Brain microvascular endothelial cell (primary cell): ENCODE data around the gene TUBB4A.

Experiments used
- DNase-seq: peaks from one replicate; pipeline ENCODE4 v3.0.0-alpha.2; 2020
- H3K27ac ChIP-seq: fragments of 250-450 bp; sonication (Bioruptor Pico); 2 replicates; pipeline ENCODE4 v1.5.1; 2020; ENCODE audit warnings: mild to moderate bottlenecking, moderate library complexity
- H3K27me3 ChIP-seq: fragments of 250-450 bp; sonication (Bioruptor Pico); replicated peaks from 2 replicates; pipeline ENCODE4 v1.5.1; 2020; ENCODE audit warnings: mild to moderate bottlenecking
- H3K36me3 ChIP-seq: fragments of 250-450 bp; sonication (Bioruptor Pico); replicated peaks from 2 replicates; pipeline ENCODE4 v1.5.1; 2020; ENCODE audit warnings: mild to moderate bottlenecking
- H3K4me3 ChIP-seq: 2 replicates; pipeline ENCODE4 v1.5.1; 2011; ENCODE audit warnings: low read depth, mild to moderate bottlenecking, control low read depth, low read length, moderate library complexity
- in situ Hi-C: cut with HindIII; loops from 2 replicates; pipeline ENCODE4 v1.10.0; 2017; ENCODE audit warnings: low sequenced_read_pairs, low pct_ligation_motif_present
- TF ChIP-seq, protein P1 (sequence below): IDR thresholded peaks from 2 replicates; pipeline ENCODE4 v1.5.1; 2011; ENCODE audit warnings: low read depth, mild to moderate bottlenecking, moderate library complexity, low read length, control low read depth, inconsistent platforms; ENCODE audit errors: missing control alignments

The TUBB4A gene

DNA sequence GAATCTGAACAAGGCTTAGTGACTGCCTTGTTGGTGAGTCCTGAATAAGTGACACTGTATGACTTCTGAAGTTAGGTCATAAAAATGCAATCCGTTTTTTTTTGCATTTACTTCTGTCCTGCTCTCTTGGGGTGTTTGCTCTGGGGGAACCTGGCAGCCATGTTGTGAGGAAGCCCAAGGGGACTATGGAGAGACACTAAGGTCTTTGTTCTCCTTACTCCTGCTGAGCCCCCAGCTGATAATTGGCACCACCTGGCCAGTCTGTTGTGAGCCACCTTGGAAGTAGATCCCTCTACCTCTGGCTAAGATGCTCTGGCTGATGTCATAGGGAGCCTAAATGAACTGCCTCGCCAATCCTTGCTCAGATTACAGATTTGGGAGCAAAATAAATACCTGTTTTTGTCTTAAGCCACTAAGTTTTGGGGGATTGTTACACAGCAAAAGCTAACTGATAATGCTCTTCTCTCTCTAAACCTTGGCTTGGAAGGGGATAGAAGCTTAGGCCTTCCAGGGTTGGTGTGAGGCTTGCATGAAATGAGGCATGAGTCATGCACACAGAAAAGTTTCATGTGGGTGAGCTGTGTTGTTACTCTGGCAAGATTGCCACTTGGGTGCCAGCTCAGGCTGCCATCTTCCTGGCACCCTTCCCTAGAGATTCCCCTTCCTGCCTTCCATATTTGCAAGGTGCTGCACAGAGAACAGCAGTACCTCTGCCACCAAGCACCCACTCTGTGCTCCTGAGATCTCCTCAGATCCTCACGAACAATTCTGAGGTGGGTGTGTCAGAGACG, 10.1 kb downstream of the TUBB4A start:
- Histone ChIP-seq H3K27ac (no peak overlapping the region), H3K27me3 (no peaks in the 10 kb centered on the region), H3K4me3 (no peak overlapping the region), H3K36me3 (no peaks in the 10 kb centered on the region)
- TF ChIP-seq, protein P1, sequence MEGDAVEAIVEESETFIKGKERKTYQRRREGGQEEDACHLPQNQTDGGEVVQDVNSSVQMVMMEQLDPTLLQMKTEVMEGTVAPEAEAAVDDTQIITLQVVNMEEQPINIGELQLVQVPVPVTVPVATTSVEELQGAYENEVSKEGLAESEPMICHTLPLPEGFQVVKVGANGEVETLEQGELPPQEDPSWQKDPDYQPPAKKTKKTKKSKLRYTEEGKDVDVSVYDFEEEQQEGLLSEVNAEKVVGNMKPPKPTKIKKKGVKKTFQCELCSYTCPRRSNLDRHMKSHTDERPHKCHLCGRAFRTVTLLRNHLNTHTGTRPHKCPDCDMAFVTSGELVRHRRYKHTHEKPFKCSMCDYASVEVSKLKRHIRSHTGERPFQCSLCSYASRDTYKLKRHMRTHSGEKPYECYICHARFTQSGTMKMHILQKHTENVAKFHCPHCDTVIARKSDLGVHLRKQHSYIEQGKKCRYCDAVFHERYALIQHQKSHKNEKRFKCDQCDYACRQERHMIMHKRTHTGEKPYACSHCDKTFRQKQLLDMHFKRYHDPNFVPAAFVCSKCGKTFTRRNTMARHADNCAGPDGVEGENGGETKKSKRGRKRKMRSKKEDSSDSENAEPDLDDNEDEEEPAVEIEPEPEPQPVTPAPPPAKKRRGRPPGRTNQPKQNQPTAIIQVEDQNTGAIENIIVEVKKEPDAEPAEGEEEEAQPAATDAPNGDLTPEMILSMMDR = no peak
- in situ Hi-C loops = no loop called here
- no peak for DNase-seq

DNA sequence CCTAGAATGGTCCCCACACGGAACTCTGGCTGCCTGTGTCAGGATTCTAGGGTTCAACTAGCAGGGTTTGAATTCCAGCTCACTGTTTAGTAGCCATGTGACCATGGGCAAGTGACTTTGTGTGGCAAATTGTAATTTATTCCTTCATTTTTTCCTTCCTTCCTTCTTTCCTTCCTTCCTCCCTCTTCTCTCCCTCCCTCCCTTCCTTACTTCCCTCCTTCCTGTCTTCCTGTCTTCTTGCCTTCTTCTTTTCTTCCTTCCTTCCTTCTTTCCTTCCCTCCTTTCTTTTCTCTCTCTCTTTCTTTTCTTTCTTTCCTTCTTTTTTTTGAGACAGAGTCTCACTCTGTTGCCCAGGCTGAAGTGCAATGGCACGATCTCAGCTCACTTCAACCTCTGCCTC, 12.0 kb downstream of the TUBB4A start:
- H3K27me3 ChIP-seq = no peaks in the 10 kb centered on the region
- H3K27ac ChIP-seq = no peak overlapping the region
- no peak overlapping the region for H3K4me3 ChIP-seq
- TF ChIP-seq, protein P1 = no peak
- no peak for DNase-seq
- in situ Hi-C loops = no loop called here
- no peaks in the 10 kb centered on the region for H3K36me3 ChIP-seq

DNA sequence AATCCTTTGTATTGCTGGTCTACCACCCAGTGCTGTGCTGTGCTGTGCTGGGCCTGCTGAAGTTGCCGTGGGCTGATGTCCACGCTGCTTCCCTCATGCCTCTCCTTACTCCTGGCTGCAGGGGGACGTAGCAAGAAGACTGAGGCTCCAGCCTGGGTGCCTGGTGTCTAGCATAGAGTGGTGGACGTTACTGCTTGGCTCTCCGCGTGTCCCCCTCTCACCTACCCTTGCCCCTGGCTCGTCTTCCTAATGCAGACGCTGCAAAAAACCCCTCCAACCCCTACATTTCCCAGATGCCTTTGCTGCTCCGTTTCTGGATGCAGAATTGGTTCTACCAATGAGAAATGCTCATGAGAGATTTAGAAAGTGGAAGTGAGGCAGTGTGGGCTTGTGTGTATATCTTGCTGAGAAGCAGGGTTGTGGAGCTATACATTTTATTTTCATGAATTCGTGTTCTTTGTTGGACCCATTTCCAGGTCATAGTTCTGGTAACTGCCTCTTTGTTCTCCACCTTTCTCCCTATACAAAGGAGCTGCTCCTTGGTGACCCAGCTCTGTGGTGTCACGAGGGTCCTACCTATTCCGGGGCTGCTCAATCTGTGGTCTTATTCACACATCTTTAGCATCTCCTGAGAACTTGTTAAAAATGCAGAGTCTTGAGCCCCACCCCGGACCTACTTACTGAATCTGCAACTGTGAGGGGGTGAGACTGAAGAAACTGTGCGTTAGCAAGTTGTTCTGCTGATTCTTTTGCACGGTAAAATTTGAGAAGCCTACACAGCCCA, 12.6 kb downstream of the TUBB4A start:
- H3K27me3 ChIP-seq = no peaks in the 10 kb centered on the region
- H3K4me3 ChIP-seq = no peak overlapping the region
- in situ Hi-C loops = no loop called here
- H3K27ac ChIP-seq = no peak overlapping the region
- H3K36me3 ChIP-seq = no peaks in the 10 kb centered on the region
- DNase-seq = no peak
- TF ChIP-seq, protein P1 = no peak

DNA sequence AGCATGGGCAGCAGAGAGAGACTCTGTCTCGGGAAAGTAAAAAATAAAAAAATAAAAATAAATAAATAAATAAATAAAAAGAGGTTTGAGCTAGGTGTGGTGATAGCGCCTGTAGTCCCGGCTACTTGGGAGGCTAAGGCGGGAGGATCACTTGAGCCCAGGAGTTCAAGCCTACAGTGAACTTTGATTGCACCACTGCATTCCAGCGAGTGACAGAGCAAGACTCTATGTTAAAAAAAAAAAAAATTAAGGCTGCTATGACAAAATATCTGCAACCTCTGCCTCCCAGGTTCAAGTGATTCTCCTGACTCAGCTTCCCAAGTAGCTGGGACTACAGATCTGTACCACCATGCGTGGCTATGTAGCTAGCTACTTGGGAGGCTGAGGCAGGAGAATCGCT, 17.3 kb downstream of the TUBB4A start:
- no peak for DNase-seq
- TF ChIP-seq, protein P1 = no peak
- no peaks in the 10 kb centered on the region for H3K27me3 ChIP-seq
- no peak overlapping the region for H3K27ac ChIP-seq
- H3K4me3 ChIP-seq = no peak overlapping the region
- no peaks in the 10 kb centered on the region for H3K36me3 ChIP-seq
- in situ Hi-C loops = no loop called here

DNA sequence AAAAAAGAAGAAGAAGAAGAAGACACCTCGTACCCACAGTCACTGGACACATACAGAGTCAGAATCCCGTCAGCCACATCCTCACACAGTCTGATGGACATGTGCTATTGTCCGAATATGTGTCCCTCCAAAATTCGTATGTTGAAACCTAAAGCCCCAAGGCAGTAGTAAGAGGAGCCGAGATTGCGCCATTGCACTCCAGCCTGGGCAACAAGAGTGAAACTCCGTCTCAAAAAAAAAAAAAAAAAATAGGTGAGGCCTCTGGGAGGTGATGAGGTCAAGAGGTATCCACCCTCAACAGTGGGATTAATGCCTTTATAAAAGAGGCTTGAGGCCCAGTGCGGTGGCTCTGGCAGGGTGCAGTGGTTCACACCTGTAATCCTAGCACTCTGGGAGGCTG, 17.9 kb downstream of the TUBB4A start:
- no peak overlapping the region for H3K4me3 ChIP-seq
- no peaks in the 10 kb centered on the region for H3K27me3 ChIP-seq
- TF ChIP-seq, protein P1 = no peak
- in situ Hi-C loops = no loop called here
- H3K27ac ChIP-seq = no peak overlapping the region
- no peak for DNase-seq
- no peaks in the 10 kb centered on the region for H3K36me3 ChIP-seq
